Erythroblast (primary cell): ENCODE results near the gene SETD1B.

Experiments
- GATA1 ChIP-seq: IDR thresholded peaks from 2 replicates; pipeline ENCODE4 v1.6.1; 2011; ENCODE audit warnings: low read depth, mild to moderate bottlenecking, control low read depth, low read length, moderate library complexity
- POLR2A ChIP-seq: IDR thresholded peaks from 2 replicates; pipeline ENCODE4 v1.6.1; 2011; ENCODE audit warnings: mild to moderate bottlenecking, low read length

- TF ChIP-seq POLR2A (no peak), GATA1 (no peak)
Observed at GRCh38 chr12:121769297-121769830, 34.4 kb upstream of the SETD1B start.
